Spleen (tissue), 11 donors: ENCODE results near the gene DIP2C. TPM values are rescaled to one million over a fixed set of nuclear protein-coding genes. Genes with fewer than 3 reads are reported as not detected.
A peak's percentile ranks its signal among the peaks of the same experiment; 100 is the strongest.

Experiments
- DNase-seq: peaks from one replicate; pipeline ENCODE4 v3.0.0-alpha.2; 2020
- H3K27ac ChIP-seq, 8 donors: fragments of 200-600 bp; sonication (generic) in 7 of 8; 1 replicate in 4 of 8; 2 replicates in 4 of 8; pipeline versions ENCODE4 v1.5.0 to v1.8.0; 2016 to 2021; ENCODE audit warnings: inconsistent platforms in 4 of 8, mild to moderate bottlenecking in 4 of 8, moderate library complexity in 1 of 8
- H3K27me3 ChIP-seq, 7 donors: fragments of 200-600 bp; sonication (generic) in 6 of 7; replicated peaks in 1 of 7; 1 replicate in 4 of 7; 2 replicates in 3 of 7; pipeline versions ENCODE4 v1.5.0 to v1.8.0; 2016 to 2021; ENCODE audit warnings: inconsistent platforms in 3 of 7, mild to moderate bottlenecking in 1 of 7
- H3K36me3 ChIP-seq, 6 donors: fragments of 200-600 bp; sonication (generic) in 5 of 6; 1 replicate in 4 of 6; 2 replicates in 2 of 6; pipeline versions ENCODE4 v1.5.0 to v1.8.0; 2016 to 2021; ENCODE audit warnings: inconsistent platforms in 2 of 6
- H3K4me1 ChIP-seq, 6 donors: fragments of 200-600 bp; sonication (generic) in 5 of 6; 1 replicate in 3 of 6; 2 replicates in 3 of 6; pipeline versions ENCODE4 v1.5.0 to v1.8.0; 2016 to 2021; ENCODE audit warnings: inconsistent platforms in 3 of 6
- H3K4me3 ChIP-seq, 8 donors: fragments of 200-600 bp; sonication (generic) in 7 of 8; 1 replicate in 4 of 8; 2 replicates in 4 of 8; pipeline versions ENCODE4 v1.5.0 to v1.8.0; 2016 to 2021; ENCODE audit warnings: inconsistent platforms in 4 of 8, mild to moderate bottlenecking in 4 of 8, moderate library complexity in 2 of 8
- H3K9me3 ChIP-seq, 8 donors: fragments of 200-600 bp; sonication (generic) in 7 of 8; 1 replicate in 4 of 8; 2 replicates in 4 of 8; pipeline versions ENCODE4 v1.5.0 to v1.8.0; 2016 to 2021; ENCODE audit warnings: inconsistent platforms in 4 of 8
- CTCF ChIP-seq, 11 experiments: fragments of 200-600 bp in 7 of 11; fragments of 450-650 bp in 4 of 11; sonication (generic) in 4 of 11; IDR thresholded peaks in 8 of 11; conservative IDR thresholded peaks in 3 of 11; 1 replicate in 7 of 11; 2 replicates in 4 of 11; pipeline versions ENCODE4 v1.4.0 to v1.8.0; 2016 to 2021; ENCODE audit warnings: antibody characterized with exemption in 11 of 11, inconsistent platforms in 4 of 11, mild to moderate bottlenecking in 1 of 11
- POLR2A ChIP-seq, 3 donors: fragments of 450-650 bp; IDR thresholded peaks; one replicate each; pipeline ENCODE4 v1.5.1; 2017; ENCODE audit warnings: antibody characterized with exemption in 3 of 3, mild to moderate bottlenecking in 1 of 3
- POLR2AphosphoS5 ChIP-seq, 3 donors: sonication (generic); formaldehyde crosslinking; IDR thresholded peaks; one replicate each; pipeline ENCODE4 v1.5.1; 2017; ENCODE audit warnings: antibody characterized with exemption in 3 of 3
- WGBS, 5 donors: extraction: QIAGEN DNeasy Blood & Tissue Kit in 3 of 5; methylation state at CpG; one replicate each; pipeline versions ENCODE4 v1.1.5 to v1.1.7; 2013 to 2018; 5-methylcytosine and 5-hydroxymethylcytosine counted together
- intact Hi-C: fragments of 100-400 bp; cut with DNase I; formaldehyde crosslinking; loops from one replicate; pipeline ENCODE4 v1.15.0; 2023; ENCODE audit warnings: low total_unique reads
- polyA plus RNA-seq, 3 donors: library from polyadenylated mRNA; stranded (reverse); fragments of 200-250 nt; gene quantifications; one replicate each; pipeline ENCODE4 v1.2.1, GENCODE V29; 2013
- total RNA-seq, 7 donors: library from RNA; depleted of rRNA in 3 of 7; stranded (reverse); fragments of >200 nt in 3 of 7; fragmentation: NEBNext Ultra II Directional in 4 of 7; extraction: Animal tissue kit (Norgen Biotek cat#: 25700) in 4 of 7; gene quantifications; one replicate each; pipeline versions ENCODE4 v1.1.0 to v1.2.1, GENCODE V29; 2016 to 2021
- donor health status: healthy with polysubstance abuse.
- donor health status: DM: no; HTN: no; CAD: no; lungs with moderate emphysema.
- donor health status: DM: no; HTN: no; CAD: no.
- donor health status: Bipolar disorder and iron deficiency.
- donor health status: healthy.
- donor health status: DM: no; HTN: no; CAD: no.
- donor health status: DM: yes; HTN: yes; CAD: no.

The DIP2C gene
- total and polyA plus RNA-seq, 10 donors = 2.2 to 13.1 (median 9.0) TPM

GRCh38 chr10:665579-666091 lies 23.8 kb downstream of the DIP2C start:
- TF ChIP-seq POLR2A (IDR thresholded peaks at IDR 0.05) = no peak
- no peak for TF ChIP-seq POLR2AphosphoS5 (IDR thresholded peaks at IDR 0.05)
- TF ChIP-seq CTCF (IDR thresholded peaks at IDR 0.05 in 8 of 11, conservative IDR thresholded peaks at IDR 0.05 in 3 of 11) = no peak
- no peak for DNase-seq
- Histone ChIP-seq H3K36me3 (no peaks in the 10 kb centered on the region), H3K4me3 (peak overlapping the region in 1 of 8 donors; percentile 31), H3K4me1 (peaks cover 0 to 6% (median 0%) of the 10 kb centered on the region in 6 donors), H3K9me3 (no peaks in the 10 kb centered on the region), H3K27ac (no peak overlapping the region), H3K27me3 (no peaks in the 10 kb centered on the region)
- intact Hi-C loops = no loop called here
- WGBS, 5 donors = 79 to 83% (median 81%) methylated on average over 30 of the region's 30 CpGs

- no peak for TF ChIP-seq CTCF (IDR thresholded peaks at IDR 0.05 in 8 of 11, conservative IDR thresholded peaks at IDR 0.05 in 3 of 11)
- no peak for TF ChIP-seq POLR2AphosphoS5 (IDR thresholded peaks at IDR 0.05)
- no peak for TF ChIP-seq POLR2A (IDR thresholded peaks at IDR 0.05)
- DNase-seq = no peak
- H3K4me3 ChIP-seq = no peak overlapping the region
- no peaks in the 10 kb centered on the region for H3K9me3 ChIP-seq
- no peaks in the 10 kb centered on the region for H3K27me3 ChIP-seq
- H3K36me3 ChIP-seq = no peaks in the 10 kb centered on the region
- no peak overlapping the region for H3K27ac ChIP-seq
- H3K4me1 ChIP-seq = peaks cover 0 to 10% (median 0%) of the 10 kb centered on the region in 6 donors
- 93 to 97% (median 94%) methylated on average over 4 of the region's 4 CpGs for WGBS, 5 donors
- intact Hi-C loops = no loop called here
Measured at GRCh38 chr10:664893-665292, 24.6 kb downstream of the DIP2C start.

DNA sequence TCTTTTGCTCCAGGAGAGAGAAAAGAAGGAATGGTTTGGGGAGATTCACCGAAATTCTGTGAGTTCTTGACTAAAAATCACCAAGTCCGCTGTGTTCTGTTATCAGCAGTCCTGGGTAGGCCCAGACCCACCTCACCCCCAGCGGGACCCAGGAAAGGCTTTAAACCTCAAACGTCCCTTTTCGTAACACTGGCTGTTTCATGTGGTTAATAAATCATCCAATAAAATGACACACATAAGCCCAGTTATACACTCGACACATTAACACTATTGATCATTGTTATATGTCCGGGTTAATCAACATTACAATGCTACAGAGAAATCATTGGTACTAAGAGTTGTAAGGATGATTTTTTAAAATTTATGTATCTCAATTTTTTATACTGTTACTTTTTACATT lies 25.2 kb downstream of the DIP2C start:
- H3K27ac ChIP-seq = no peak overlapping the region
- H3K27me3 ChIP-seq = no peaks in the 10 kb centered on the region
- H3K9me3 ChIP-seq = no peaks in the 10 kb centered on the region
- H3K36me3 ChIP-seq = no peaks in the 10 kb centered on the region
- DNase-seq = no peak
- TF ChIP-seq CTCF (IDR thresholded peaks at IDR 0.05 in 8 of 11, conservative IDR thresholded peaks at IDR 0.05 in 3 of 11) = no peak
- TF ChIP-seq POLR2AphosphoS5 (IDR thresholded peaks at IDR 0.05) = no peak
- no peak for TF ChIP-seq POLR2A (IDR thresholded peaks at IDR 0.05)
- peaks cover 0 to 10% (median 4%) of the 10 kb centered on the region in 6 donors for H3K4me1 ChIP-seq
- 78 to 89% (median 84%) methylated on average over 7 of the region's 7 CpGs for WGBS, 5 donors
- no peak overlapping the region for H3K4me3 ChIP-seq
- intact Hi-C loops = no loop called here

DNA sequence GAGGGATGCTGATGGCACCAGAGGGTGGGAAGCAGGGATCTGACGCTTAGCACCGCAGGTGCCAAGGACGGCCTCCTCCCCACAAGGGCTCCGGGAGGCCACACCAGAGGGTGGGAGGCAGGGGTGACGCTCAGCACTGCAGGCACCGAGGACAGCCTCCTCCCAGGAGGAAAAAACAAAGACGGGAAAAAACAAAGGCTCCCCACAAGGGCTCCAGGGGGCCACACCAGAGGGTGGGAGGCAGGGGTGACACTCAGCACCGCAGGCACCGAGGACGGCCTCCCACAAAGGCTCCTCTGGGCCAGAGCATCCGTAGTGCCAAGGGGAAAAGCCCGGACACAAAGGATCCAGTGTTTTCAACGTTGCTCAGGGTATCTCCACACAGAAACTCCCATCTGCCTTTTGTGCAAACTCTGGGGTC lies 25.6 kb downstream of the DIP2C start:
- Histone ChIP-seq H3K36me3 (no peaks in the 10 kb centered on the region), H3K27me3 (no peaks in the 10 kb centered on the region), H3K9me3 (no peaks in the 10 kb centered on the region), H3K4me1 (peaks cover 0 to 10% (median 4%) of the 10 kb centered on the region in 6 donors), H3K4me3 (no peak overlapping the region), H3K27ac (no peak overlapping the region)
- DNase-seq = no peak
- intact Hi-C loops = no loop called here
- 61 to 68% (median 64%) methylated on average over 13 of the region's 13 CpGs for WGBS, 5 donors
- TF ChIP-seq CTCF (IDR thresholded peaks at IDR 0.05 in 8 of 11, conservative IDR thresholded peaks at IDR 0.05 in 3 of 11) (no peak), POLR2A (IDR thresholded peaks at IDR 0.05) (no peak)
